Measurements from ENCODE around the gene ENPP3.

The ENPP3 gene

DNA sequence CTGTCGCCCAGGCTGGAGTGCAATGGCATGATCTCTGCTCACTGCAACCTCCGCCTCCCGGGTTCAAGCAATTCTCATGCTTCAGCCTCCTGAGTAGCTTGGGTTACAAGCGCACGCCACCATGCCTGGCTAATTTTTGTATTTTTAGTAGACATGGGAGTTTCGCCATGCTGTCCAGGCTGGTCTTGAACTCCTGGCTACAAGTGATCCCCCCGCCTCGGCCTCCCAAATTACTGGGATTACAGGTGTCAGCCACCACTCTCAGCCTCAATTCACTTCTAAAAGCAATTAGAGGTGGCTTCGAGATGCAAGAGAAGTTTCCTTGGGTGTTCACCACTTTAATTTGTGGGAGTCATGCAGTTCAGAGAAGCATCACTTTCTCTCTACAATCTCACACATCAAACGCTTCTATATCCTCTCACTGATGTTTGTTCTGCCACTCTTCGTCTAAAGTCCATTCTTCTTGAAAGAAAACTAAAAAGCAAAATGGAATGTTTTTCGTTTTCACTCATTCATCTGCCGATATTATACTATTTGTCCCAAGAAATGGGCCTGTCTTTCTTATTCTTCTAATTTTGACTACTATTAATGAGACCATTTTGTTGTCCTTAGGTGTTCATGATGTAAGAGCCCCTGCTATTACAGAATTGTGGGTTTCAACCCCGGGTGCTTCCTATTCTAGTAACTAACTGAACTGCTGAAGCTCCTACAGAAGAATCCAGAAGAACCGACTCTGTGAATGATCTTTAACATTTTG lies 132.5 kb downstream of the ENPP3 start:
- DNase-seq, result no peak

DNA sequence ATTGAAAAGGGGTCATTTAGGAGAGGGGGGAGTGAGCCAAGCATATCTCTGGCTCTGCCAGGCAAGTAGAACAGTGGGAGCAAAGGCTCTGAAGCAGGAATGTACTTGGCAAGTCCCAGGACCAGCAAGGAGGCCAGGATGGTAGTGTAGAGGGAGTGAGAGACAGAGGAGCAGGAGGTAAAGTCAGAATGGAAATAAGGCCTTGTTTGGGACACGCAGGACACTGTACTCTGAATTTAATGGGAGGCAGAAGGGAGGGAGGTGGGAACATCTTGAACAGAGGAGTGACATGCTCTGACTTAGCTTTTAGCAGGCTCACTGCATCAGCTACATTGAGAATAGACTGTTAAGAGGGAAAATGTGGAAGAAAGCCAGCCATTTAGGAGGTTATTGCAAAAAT lies 133.7 kb downstream of the ENPP3 start:
- no peak for DNase-seq

DNA sequence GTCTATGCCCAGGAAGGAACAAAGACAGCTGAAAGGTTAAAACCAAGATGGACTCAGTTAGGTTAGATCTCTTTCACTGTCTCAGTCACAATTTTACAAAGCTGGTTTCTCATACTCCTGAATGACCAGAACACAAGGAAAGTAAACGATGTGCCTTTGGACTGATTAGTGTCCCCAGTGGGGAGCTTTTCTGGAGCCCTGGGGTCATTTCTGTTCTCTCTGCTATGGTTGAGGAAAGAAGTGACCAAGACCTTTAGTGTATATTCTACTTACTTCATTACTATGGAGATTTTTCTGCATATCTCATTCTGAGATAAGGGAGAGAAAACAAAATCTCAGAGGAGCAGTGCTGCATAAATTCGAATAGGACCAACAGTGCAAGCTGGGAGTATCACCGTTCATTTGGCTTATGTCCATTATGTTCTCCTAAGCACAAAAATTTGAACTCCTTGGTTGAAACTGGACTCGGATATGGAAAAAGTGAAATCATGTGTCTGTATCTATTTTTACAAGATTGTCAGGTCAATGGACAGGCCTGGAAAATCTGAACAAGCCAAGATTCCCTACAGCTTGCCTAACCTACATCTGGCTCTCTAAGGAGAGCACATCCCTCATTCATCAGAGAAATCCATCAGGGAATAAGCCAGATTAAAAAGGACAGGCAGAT lies 136.3 kb downstream of the ENPP3 start:
- no peak for DNase-seq

DNA sequence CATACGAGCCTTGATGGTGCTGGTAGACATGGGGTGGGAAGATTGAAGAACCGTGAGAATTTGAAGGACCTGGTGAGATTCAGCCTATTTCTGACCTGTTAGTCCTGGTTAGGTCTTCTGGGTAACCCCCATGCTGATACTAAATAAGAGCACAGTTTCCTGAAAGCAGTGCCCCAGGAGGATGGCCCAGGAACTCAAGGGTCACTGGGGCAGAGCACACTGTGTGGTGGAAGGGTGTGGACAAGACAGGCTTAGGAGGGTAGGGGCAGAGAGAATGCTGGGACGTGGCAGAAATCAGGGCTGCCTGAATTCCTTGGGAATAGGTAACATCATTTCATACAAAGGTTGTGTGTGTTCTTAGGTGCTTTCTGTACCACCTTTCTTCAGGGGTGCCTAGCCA lies 138.8 kb downstream of the ENPP3 start:
- DNase-seq, result no peak

DNA sequence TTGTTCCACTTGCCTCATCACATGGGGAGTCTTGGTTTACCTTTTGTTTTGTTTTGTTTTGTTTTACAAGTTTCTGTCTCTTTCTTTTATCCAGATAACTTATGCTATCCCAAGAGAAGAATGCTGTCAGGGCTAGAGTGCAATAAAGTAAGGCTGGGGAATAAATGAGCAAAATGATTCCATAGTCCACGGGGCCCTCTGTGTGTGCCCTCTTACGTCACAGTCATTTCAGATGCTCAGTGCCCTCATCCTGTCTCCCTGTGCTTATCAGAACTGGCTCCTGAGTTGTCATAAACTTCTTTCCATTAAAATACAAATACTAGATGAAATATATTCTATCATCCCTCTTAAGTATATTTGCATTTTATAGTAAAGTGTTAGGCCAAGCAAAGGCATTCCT lies 139.9 kb downstream of the ENPP3 start:
- DNase-seq, result no peak

DNA sequence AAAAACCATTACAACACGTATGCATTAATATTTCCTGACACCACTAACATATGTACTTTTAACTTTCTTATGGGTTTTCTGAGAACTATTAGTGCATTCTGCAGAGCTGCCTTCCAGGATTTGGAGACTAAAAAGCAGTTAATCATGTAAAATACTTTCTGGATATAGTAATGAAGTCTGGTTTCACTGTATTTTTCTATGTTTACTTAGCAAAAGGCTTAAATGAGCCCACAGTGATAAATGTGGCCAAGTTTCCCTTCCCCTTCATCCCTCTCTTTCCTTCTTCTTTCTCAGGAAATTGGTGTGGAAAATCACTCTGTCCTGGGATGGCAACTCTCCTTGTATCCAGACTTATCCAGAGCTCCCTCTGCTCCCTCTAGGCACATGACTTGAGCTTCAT lies 141.1 kb downstream of the ENPP3 start:
- DNase-seq, result no peak

DNA sequence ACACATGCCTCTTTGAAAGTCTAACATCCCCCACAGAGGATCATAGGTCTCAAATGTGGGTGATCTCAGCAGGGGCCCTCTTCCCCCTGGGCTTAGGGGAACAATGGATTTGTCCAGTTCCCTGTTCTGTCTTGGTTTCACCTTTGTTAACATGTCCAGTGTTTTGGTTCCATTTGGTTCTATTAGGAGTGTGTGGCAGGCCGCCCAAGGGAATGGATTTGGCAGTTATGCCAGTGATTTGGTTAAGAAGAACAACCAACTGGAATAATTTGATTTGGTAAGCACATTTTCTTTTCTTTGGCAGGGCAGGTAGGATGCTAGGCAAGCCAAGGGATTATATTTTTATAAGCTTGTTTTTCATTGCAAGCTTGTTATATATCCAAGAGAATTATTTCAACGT lies 142.2 kb downstream of the ENPP3 start:
- DNase-seq, result no peak

DNA sequence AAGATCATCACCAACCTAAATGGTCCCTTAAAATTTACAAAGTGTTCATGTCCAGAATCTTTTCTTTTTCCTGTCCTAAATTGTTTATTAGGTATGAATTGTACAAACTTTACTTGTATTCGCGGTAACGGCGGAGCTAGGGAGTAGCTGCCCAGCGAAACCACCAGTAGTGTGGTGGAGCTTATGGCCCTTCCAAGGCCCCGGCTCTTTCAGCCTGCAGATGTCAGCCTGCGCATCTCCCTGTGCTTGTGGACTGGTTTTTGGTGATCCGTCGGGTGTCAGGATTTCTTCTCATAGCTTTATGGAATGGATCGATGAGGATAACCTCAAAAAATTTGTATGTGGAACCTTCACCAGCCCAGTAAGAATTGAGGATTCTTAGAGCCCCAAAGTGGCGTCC lies 143.5 kb downstream of the ENPP3 start:
- DNase-seq, result no peak

DNA sequence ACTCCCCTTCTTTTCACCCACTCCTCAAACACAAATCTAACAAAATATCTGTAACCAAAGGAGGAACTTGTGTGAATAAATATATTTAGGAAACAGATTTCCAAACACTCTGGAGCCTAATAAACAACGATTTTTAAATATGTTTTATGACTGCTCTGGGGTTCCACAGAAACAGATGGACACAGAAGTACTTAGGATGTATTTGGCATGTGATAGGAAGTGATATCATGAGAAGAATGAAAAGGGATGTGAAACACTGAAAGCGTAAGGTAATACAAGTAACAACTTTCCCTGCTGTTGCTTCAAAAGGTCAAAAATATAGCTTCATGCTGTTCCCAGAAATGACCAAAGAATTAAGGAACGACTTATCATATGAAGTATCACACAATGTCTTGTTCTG lies 144.6 kb downstream of the ENPP3 start:
- no peak for DNase-seq

DNA sequence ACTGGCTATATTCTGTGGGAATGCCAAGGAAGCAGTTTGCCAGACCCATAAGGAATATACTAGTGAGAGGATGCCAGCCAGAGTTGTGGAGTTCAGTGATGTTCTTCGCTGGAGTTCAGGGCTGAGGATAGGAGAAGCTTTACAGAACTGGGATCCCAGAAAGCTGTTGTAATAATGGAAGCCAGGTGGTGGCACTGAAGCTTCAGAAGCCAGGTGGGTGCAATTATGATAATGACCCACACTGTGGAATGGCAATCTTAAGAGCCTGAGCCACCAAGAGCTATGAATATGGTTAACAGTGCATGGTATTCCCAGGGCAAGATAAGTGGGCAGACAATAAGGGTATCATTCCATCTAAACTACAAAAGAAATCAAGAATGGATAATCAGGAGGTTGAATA lies 145.7 kb downstream of the ENPP3 start:
- no peak for DNase-seq

DNA sequence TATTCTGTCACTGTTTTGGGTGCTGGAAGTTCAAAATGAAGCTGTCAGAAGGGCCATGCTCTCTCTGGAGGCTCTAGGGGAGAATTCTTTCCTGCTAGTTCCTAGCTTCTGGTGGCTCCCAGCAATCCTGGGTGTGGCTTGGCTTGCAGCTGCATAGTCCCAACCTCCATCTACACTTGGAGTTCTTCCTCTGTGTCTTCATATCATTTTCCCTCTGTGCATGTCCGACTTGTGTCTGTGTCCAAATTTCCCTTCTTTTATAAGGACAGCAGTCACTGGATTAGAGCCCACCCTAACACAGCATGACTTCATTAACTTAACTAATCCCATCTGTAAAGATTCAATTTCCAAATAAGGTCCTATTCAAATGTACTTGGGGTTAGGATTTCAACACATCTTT lies 147.5 kb downstream of the ENPP3 start:
- DNase-seq, result no peak

DNA sequence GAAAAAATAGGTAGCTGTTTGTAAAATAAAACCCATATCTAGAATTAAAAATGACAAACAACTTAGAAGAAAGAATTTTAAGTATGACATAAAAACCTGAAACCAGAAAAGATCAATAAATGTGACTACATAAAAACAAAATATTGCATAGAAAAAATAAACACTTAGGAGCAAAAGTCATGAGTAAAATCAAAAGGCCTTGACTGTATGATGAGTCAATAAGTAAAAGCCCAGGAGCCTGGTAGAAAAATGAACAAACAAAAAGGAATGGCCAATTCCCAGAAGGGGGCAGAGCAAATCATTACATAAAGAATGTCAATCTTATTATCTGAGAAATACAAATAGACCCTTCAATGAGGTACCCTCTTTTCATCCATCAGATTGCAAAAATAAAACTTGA lies 150.0 kb downstream of the ENPP3 start:
- DNase-seq, result no peak

DNA sequence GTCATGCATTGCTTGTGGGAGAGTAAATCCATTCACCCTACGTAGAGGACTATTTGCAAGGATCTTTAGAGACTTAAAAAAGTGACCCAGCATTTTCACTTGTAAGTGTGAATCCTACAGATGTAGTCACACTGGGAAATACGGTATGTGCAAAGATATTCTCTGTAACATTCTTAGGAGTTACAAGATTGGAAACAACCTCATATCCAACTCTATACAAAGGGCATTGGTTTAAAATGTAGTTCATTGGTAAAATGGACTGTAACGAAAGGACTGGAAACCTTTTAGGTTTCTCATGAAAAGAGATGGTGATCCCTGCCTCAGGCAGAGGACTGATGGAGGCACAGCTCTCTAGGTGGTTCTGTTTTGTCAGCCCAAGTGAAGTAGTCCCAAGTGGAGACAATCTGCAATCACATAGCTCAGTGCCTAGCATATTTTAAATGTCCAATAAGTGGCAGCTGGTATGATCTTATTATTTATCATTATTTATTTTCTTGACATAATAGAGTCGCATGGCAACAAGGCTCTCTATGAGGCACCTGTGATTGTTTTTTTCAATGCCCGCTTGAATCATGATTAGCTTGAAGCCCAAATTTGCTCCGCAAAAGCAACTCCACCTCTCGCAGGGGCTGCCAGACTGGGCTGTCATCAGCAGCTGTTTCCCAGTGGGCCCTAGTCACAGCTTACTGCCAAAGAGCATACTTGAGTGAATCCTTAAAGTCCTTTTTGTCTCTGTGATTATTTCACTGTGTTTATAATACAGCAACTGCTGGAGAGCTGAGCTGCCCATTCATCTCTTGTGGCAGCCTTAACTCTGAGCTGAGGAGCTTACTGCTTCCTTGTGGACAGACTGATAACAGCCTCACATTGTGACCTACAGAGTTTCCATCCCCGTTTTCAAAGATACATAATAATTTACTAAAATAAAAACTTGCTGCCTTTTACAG lies 150.9 kb downstream of the ENPP3 start:
- no peak for DNase-seq

DNA sequence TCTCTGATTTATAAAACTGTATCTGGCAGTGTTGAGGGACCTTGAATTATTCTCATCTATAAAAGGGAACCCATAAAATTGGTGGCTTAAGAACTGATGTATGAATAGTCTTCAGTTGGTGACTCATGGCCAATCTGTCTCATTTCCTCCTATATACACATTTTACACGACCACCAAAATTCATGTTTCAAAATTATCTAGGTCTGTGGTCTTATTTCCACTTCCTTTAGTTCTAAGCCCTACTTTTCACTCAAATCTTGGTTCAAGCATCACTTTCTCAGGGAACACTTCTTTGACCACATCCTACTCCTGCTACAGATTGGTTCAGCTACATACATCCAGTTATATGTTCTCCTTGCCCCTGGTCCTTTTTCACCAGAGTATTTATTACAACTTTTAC lies 152.1 kb downstream of the ENPP3 start:
- no peak for DNase-seq

DNA sequence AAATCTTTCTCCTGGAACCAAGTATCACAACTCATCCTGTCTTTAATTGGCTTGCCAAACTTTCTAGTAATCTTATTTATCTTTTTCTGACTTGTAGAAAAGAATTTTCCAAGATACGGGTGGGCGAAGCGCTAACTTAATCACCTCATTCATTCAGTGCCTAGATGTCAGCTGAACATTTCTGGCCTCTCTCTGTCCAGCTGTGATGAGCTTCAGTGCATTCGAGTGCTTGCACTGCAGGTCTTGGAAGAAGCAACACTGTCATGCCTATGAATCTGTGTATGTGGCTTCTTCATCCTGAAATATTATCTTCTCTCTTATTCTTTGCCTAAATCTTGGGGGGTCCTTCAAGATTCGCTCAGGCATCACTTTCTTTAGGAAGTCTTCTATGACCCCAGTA lies 154.4 kb downstream of the ENPP3 start:
- no peak for DNase-seq

DNA sequence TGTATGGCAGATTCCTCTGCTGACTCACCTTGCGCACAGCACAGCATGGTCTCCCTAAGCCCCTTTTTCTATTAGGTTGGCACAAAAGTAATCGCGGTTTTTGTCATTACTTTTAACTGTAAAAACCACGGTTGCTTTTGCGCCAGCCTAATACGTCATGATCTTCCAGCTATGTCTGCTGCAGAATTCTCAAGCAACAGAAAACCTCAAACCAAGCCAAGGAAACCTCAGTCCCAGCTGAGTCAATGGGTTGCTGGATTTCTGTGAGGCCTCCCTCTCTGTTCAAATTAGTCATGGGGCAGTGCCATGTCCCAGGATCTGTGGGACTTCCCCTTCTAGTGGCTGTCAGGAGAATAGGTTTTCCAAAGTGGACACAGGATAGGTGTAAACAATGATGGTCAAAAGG lies 155.0 kb downstream of the ENPP3 start:
- no peak for DNase-seq

DNA sequence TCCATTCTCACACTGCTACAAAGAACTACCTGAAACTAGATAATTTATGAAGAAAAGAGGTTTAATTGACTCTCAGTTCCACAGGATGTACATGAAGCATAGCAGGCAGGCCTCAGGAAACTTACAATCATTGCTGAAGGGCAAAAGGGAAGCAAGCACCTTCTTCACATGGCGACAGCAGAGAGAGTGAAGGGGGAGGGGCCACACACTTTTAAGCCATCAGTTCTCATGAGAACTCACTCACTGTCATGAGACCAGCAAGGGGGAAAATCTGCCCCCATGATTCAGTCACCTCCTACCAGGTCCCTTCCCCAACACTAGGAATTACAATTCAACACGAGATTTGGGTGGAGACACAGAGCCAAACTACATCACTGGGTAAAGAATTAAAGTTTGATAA lies 158.3 kb downstream of the ENPP3 start:
- no peak for DNase-seq

Data from NCI-H510A (cell line).